ENCODE results near the gene ZNF500. TPM values are rescaled to one million over a fixed set of nuclear protein-coding genes. Genes with fewer than 3 reads are reported as not detected.
A peak's percentile ranks its signal among the peaks of the same experiment; 100 is the strongest.

ZNF500 gene
- total and polyA plus RNA-seq, 2 of the 4 experiments (the other 2 are of a cell fraction), result 4.5 to 5.9 TPM

GRCh38 chr16:4752351-4753100 is 14.4 kb downstream of the ZNF500 start:
- dilution Hi-C loops (cut with HindIII; ENCODE audit: low sequenced_read_pairs, unreplicated experiment), result no loop called here
- peak overlapping the region; percentile 21 for H2AFZ ChIP-seq (replicated peaks; ENCODE audit: low read length, poor library complexity)
- H3K23ac ChIP-seq (ENCODE audit: low read depth, low read length), result no peak overlapping the region
- no peak overlapping the region for H2BK120ac ChIP-seq (ENCODE audit: low read depth, low read length)
- no peak overlapping the region for H2BK5ac ChIP-seq (ENCODE audit: low read depth, low read length, poor library complexity, severe bottlenecking)
- no peak overlapping the region for H3K18ac ChIP-seq (ENCODE audit: low read depth, low read length)
- no peaks in the 10 kb centered on the region for H3K9me1 ChIP-seq (ENCODE audit: insufficient read depth, low read length)
- WGBS, 2 experiments (ENCODE audit: extremely low coverage in 2 of 2, insufficient read length in 1 of 2), result 98% methylated on average over 15 of the region's 44 CpGs; no CpG with 5 or more reads in 1 of the 2 experiments
- peaks cover 49% of the 10 kb centered on the region for H3K36me3 ChIP-seq (ENCODE audit: control insufficient read depth, insufficient read depth, low read length)
- no peak overlapping the region for H4K8ac ChIP-seq (ENCODE audit: low read depth in 2 of 2, low read length in 2 of 2)
- no peak overlapping the region for H4K5ac ChIP-seq (ENCODE audit: low read depth, low read length)
- no peak overlapping the region for H3K9ac ChIP-seq (ENCODE audit: low read depth, low read length)
- H3K79me1 ChIP-seq (ENCODE audit: low read depth in 1 of 2, low read length in 2 of 2), result peaks cover 6 to 9% of the 10 kb centered on the region in 2 experiments; a peak in 3 of 4 replicates
- H3K4me3 ChIP-seq (ENCODE audit: insufficient read depth, low read depth, low read length), result no peak overlapping the region
- H2BK15ac ChIP-seq (ENCODE audit: low read depth, low read length), result no peak overlapping the region
- no peak overlapping the region for H2BK20ac ChIP-seq (ENCODE audit: low read depth, low read length)
- intact Hi-C loops (cut with micrococcal nuclease), result no loop called here
- no peak for TF ChIP-seq BHLHE40 (IDR thresholded peaks at IDR 0.05; ENCODE audit: low read depth, low read length)
- TF ChIP-seq RFX5 (IDR thresholded peaks at IDR 0.05; ENCODE audit: low read depth, low read length), result no peak
- no peak for TF ChIP-seq MAZ (IDR thresholded peaks at IDR 0.05; ENCODE audit: borderline replicate concordance, low read depth, low read length)
- TF ChIP-seq ELK1 (IDR thresholded peaks at IDR 0.05; ENCODE audit: borderline replicate concordance, low read depth, low read length), result no peak
- TF ChIP-seq CEBPB (IDR thresholded peaks at IDR 0.05; ENCODE audit: low read depth, low read length), result no peak
- no peak for TF ChIP-seq RAD21 (IDR thresholded peaks at IDR 0.05; ENCODE audit: low read length)
- no peak for TF ChIP-seq CHD1 (IDR thresholded peaks at IDR 0.05; ENCODE audit: low read depth, low read length)
- TF ChIP-seq MXI1 (IDR thresholded peaks at IDR 0.05; ENCODE audit: borderline replicate concordance, low read depth, low read length), result no peak
- TF ChIP-seq POLR2A (IDR thresholded peaks at IDR 0.05; ENCODE audit: low read depth, low read length), result no peak
- TF ChIP-seq USF2 (IDR thresholded peaks at IDR 0.05; ENCODE audit: low read depth, low read length), result no peak
- TF ChIP-seq FOS (IDR thresholded peaks at IDR 0.05; ENCODE audit: low read depth, low read length), result no peak
- TF ChIP-seq NFE2L2 (IDR thresholded peaks at IDR 0.05; ENCODE audit: low read depth, low read length), result no peak
- TF ChIP-seq RCOR1 (IDR thresholded peaks at IDR 0.05; ENCODE audit: insufficient replicate concordance, low read length), result no peak
- TF ChIP-seq CTCF (conservative IDR thresholded peaks at IDR 0.05; ENCODE audit: low read depth, low read length), result no peak
- DNase-seq, result no peak
- no peak overlapping the region for H2AK5ac ChIP-seq (ENCODE audit: low read depth, low read length)
- no peak overlapping the region for H3K4ac ChIP-seq (ENCODE audit: low read depth, low read length)
- ChIA-PET POLR2A (ENCODE audit: unreplicated experiment) (no interaction called here), CTCF (no interaction called here)
- ATAC-seq (ENCODE audit: low read depth), result no peak
- peaks cover 4% of the 10 kb centered on the region for H3K9me3 ChIP-seq (ENCODE audit: control insufficient read depth, insufficient read depth, low read length)
- H2AK9ac ChIP-seq (replicated peaks; ENCODE audit: low read depth, low read length, poor library complexity), result no peak overlapping the region
- H3K14ac ChIP-seq (replicated peaks; ENCODE audit: low read depth, low read length), result no peak overlapping the region
- no peak overlapping the region for H3K56ac ChIP-seq (ENCODE audit: extremely low read depth, insufficient read depth, low read length)
- no peak overlapping the region for H4K91ac ChIP-seq (ENCODE audit: insufficient read depth, low read depth, low read length)
- in situ Hi-C loops (cut with MboI; ENCODE audit: low sequenced_read_pairs), result no loop called here
- no peak overlapping the region for H3K27ac ChIP-seq (ENCODE audit: insufficient read depth, low read length)
- H4K20me1 ChIP-seq (ENCODE audit: insufficient read depth, low read length), result peaks cover 5% of the 10 kb centered on the region; the same call in 1 of the 2 replicates
- no TSS peak for BruUV-seq (replicated peaks)
- H3K4me2 ChIP-seq (ENCODE audit: low read depth, low read length), result no peak overlapping the region
- H3K4me1 ChIP-seq (ENCODE audit: control insufficient read depth, insufficient read depth, low read length), result no peaks in the 10 kb centered on the region
- no peaks in the 10 kb centered on the region for H3K27me3 ChIP-seq (ENCODE audit: control insufficient read depth, insufficient read depth, low read length)
